Breast epithelium (tissue), 4 donors: ENCODE results near the gene CACNB1. TPM values are rescaled to one million over a fixed set of nuclear protein-coding genes. Genes with fewer than 3 reads are reported as not detected.

ENCODE experiments used
- DNase-seq, 2 donors: peaks; one replicate each; pipeline ENCODE4 v3.0.0-alpha.2; 2019; ENCODE audit warnings: low spot score in 2 of 2
- H3K27ac ChIP-seq, 2 donors: fragments of 200-600 bp; sonication (generic) in 1 of 2; one replicate each; pipeline ENCODE4 v1.5.1; 2016 to 2019; ENCODE audit warnings: mild to moderate bottlenecking in 1 of 2
- H3K27me3 ChIP-seq, 2 donors: fragments of 200-600 bp; sonication (generic) in 1 of 2; one replicate each; pipeline versions ENCODE4 v1.5.1 to v1.6.0; 2017 to 2019; ENCODE audit warnings: control low read depth in 1 of 2, mild to moderate bottlenecking in 1 of 2
- H3K36me3 ChIP-seq: fragments of 200-600 bp; one replicate; pipeline ENCODE4 v1.5.1; 2019
- H3K4me1 ChIP-seq, 2 donors: fragments of 200-600 bp; sonication (generic); one replicate each; pipeline ENCODE4 v1.5.1; 2016 to 2019; ENCODE audit warnings: control low read depth in 1 of 2
- H3K4me3 ChIP-seq, 3 donors: fragments of 200-600 bp; sonication (generic); 1 replicate in 2 of 3; 2 replicates in 1 of 3; pipeline ENCODE4 v1.5.1; 2016 to 2019; ENCODE audit warnings: mild to moderate bottlenecking in 3 of 3, moderate library complexity in 2 of 3
- H3K9me3 ChIP-seq, 2 donors: fragments of 200-600 bp; sonication (generic) in 1 of 2; one replicate each; pipeline ENCODE4 v1.5.1; 2016 to 2019; ENCODE audit warnings: control low read depth in 1 of 2
- CTCF ChIP-seq, 3 donors: fragments of 450-650 bp; IDR thresholded peaks; one replicate each; pipeline ENCODE4 v1.5.1; 2016 to 2017; ENCODE audit warnings: antibody characterized with exemption in 3 of 3, mild to moderate bottlenecking in 3 of 3, moderate library complexity in 3 of 3
- POLR2A ChIP-seq: fragments of 450-650 bp; IDR thresholded peaks from one replicate; pipeline ENCODE4 v1.6.1; 2016; ENCODE audit warnings: antibody characterized with exemption, mild to moderate bottlenecking, moderate library complexity
- POLR2AphosphoS5 ChIP-seq, 3 donors: sonication (generic); formaldehyde crosslinking; IDR thresholded peaks; one replicate each; pipeline ENCODE4 v1.6.1; 2017; ENCODE audit warnings: antibody characterized with exemption in 3 of 3
- intact Hi-C: fragments of 100-400 bp; cut with DNase I; formaldehyde crosslinking; loops from one replicate; pipeline ENCODE4 v1.15.1; 2023; ENCODE audit warnings: low total_unique reads
- total RNA-seq, 3 donors: library from RNA; depleted of rRNA; stranded (reverse); fragments of >200 nt; gene quantifications; one replicate each; pipeline ENCODE4 v1.1.0, GENCODE V29; 2016

The CACNB1 gene
- total RNA-seq, 3 donors from 2014 or later: 12.8 to 21.2 (median 13.9) TPM

GRCh38 chr17:39225308-39225958, 28.0 kb upstream of the CACNB1 start, which contains the start of gene STAC2:
TSS of gene STAC2 (minus strand) at chr17:39225945. CDS start at chr17:39225502, 443 bp downstream.
- intact Hi-C loops: no loop called here
- Histone ChIP-seq H3K9me3 (no peaks in the 10 kb centered on the region), H3K36me3 (no peaks in the 10 kb centered on the region), H3K4me3 (peak within 1 kb of the TSS; percentile 41 to 87 (median 75)), H3K27me3 (peaks cover 4 to 7% of the 10 kb centered on the region in 2 donors), H3K4me1 (peaks cover 6% of the 10 kb centered on the region in 2 donors), H3K27ac (peak within 1 kb of the TSS; percentile 83 to 87)
- no peak for DNase-seq
- TF ChIP-seq POLR2A: no peak
- TF ChIP-seq POLR2AphosphoS5 (IDR thresholded peaks at IDR 0.05): peak in 1 of 3 donors; percentile 58
- TF ChIP-seq CTCF (IDR thresholded peaks at IDR 0.05): no peak

DNA sequence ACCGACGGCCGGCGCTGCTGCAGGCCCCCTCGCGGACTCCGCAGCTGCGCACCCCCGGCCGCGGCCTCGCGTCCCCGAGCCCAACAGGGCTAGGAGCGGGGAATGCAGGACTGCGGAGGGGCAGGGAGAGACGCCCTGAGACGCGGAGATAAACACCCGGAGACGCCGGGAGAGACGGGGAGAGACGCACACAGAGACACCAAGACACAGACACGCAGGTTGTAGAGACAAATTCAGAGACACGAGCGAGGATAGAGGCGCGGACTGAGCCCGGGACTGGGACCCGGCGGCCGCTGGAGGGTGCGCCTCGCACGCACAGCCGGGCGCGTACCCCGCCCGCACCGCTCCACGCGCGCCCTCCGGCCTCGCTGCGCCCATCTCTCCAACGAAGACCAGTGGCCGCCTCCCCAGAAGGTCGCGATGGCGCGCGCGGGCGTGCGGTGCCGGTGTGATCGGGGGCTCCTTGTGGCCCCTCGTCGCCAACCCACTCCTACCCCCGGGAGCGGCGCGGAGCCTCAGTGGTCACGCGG, 27.4 kb upstream of the CACNB1 start:
- H3K27ac ChIP-seq: peak overlapping the region; percentile 83 to 87
- H3K36me3 ChIP-seq: no peaks in the 10 kb centered on the region
- no peak for DNase-seq
- peaks cover 4 to 7% of the 10 kb centered on the region in 2 donors for H3K27me3 ChIP-seq
- no peaks in the 10 kb centered on the region for H3K9me3 ChIP-seq
- H3K4me1 ChIP-seq: peaks cover 6% of the 10 kb centered on the region in 2 donors
- H3K4me3 ChIP-seq: peak overlapping the region; percentile 41 to 87 (median 75)
- TF ChIP-seq CTCF (IDR thresholded peaks at IDR 0.05) (no peak), POLR2A (no peak), POLR2AphosphoS5 (IDR thresholded peaks at IDR 0.05) (no peak)
- intact Hi-C loops: no loop called here

GRCh38 chr17:39223907-39224777, 26.7 kb upstream of the CACNB1 start:
- no peak for TF ChIP-seq POLR2AphosphoS5 (IDR thresholded peaks at IDR 0.05)
- TF ChIP-seq CTCF (IDR thresholded peaks at IDR 0.05): no peak
- TF ChIP-seq POLR2A: no peak
- no peaks in the 10 kb centered on the region for H3K9me3 ChIP-seq
- DNase-seq: no peak
- H3K27ac ChIP-seq: peak overlapping the region; percentile 83 to 87
- H3K4me3 ChIP-seq: peak overlapping the region in 2 of 3 donors; percentile 75 to 87
- H3K36me3 ChIP-seq: no peaks in the 10 kb centered on the region
- intact Hi-C loops: no loop called here
- H3K4me1 ChIP-seq: peaks cover 6% of the 10 kb centered on the region in 2 donors
- peaks cover 4 to 7% of the 10 kb centered on the region in 2 donors for H3K27me3 ChIP-seq

GRCh38 chr17:39222866-39223834, 25.7 kb upstream of the CACNB1 start:
- peaks cover 6% of the 10 kb centered on the region in 2 donors for H3K4me1 ChIP-seq
- peak overlapping the region in 2 of 3 donors; percentile 75 to 87 for H3K4me3 ChIP-seq
- peak overlapping the region; percentile 83 to 87 for H3K27ac ChIP-seq
- no peaks in the 10 kb centered on the region for H3K9me3 ChIP-seq
- intact Hi-C loops: no loop called here
- peaks cover 4 to 7% of the 10 kb centered on the region in 2 donors for H3K27me3 ChIP-seq
- DNase-seq: no peak
- no peaks in the 10 kb centered on the region for H3K36me3 ChIP-seq
- TF ChIP-seq POLR2AphosphoS5 (IDR thresholded peaks at IDR 0.05): no peak
- no peak for TF ChIP-seq CTCF (IDR thresholded peaks at IDR 0.05)
- no peak for TF ChIP-seq POLR2A
